Ascending aorta (tissue), 2 donors: Measurements from ENCODE around the gene NEGR1. TPM values are rescaled to one million over a fixed set of nuclear protein-coding genes. Genes with fewer than 3 reads are reported as not detected.

ENCODE experiments used
- DNase-seq, 2 donors: peaks; one replicate each; pipeline ENCODE4 v3.0.0-alpha.2; 2019; ENCODE audit warnings: low spot score in 2 of 2
- H3K27ac ChIP-seq, 2 donors: fragments of 200-600 bp; sonication (generic); one replicate each; pipeline ENCODE4 v1.5.1; 2016 to 2017; ENCODE audit warnings: mild to moderate bottlenecking in 1 of 2
- H3K27me3 ChIP-seq: fragments of 200-600 bp; sonication (generic); one replicate; pipeline ENCODE4 v1.5.1; 2017
- H3K36me3 ChIP-seq, 2 donors: fragments of 200-600 bp; sonication (generic); one replicate each; pipeline ENCODE4 v1.5.1; 2016
- H3K4me1 ChIP-seq, 2 donors: fragments of 200-600 bp; sonication (generic); one replicate each; pipeline ENCODE4 v1.5.1; 2016 to 2017; ENCODE audit warnings: mild to moderate bottlenecking in 1 of 2
- H3K4me3 ChIP-seq, 2 donors: fragments of 200-600 bp; sonication (generic); one replicate each; pipeline ENCODE4 v1.5.1; 2016 to 2017; ENCODE audit warnings: mild to moderate bottlenecking in 1 of 2
- H3K9me3 ChIP-seq, 2 donors: fragments of 200-600 bp; sonication (generic); one replicate each; pipeline ENCODE4 v1.5.1; 2016
- CTCF ChIP-seq, 3 experiments: fragments of 200-600 bp in 2 of 3; fragments of 450-650 bp in 1 of 3; sonication (generic) in 2 of 3; IDR thresholded peaks; one replicate each; pipeline ENCODE4 v1.5.1; 2016 to 2019; ENCODE audit warnings: antibody characterized with exemption in 3 of 3, mild to moderate bottlenecking in 1 of 3, moderate library complexity in 1 of 3
- intact Hi-C: fragments of 100-400 bp; cut with DNase I; formaldehyde crosslinking; loops from one replicate; pipeline ENCODE4 v1.15.1; 2023
- total RNA-seq: library from RNA; depleted of rRNA; stranded (reverse); fragments of >200 nt; gene quantifications from one replicate; pipeline ENCODE4 v1.1.0, GENCODE V29; 2016

NEGR1 gene
- total RNA-seq, 1 donor from 2014 or later: 42.8 TPM

GRCh38 chr1:72184099-72184701, 98.1 kb downstream of the NEGR1 start:
- TF ChIP-seq CTCF (IDR thresholded peaks at IDR 0.05): no peak

GRCh38 chr1:72182859-72183258, 99.5 kb downstream of the NEGR1 start:
- intact Hi-C loops: no loop called here
- Histone ChIP-seq H3K4me3 (no peak overlapping the region), H3K9me3 (no peaks in the 10 kb centered on the region), H3K27me3 (no peaks in the 10 kb centered on the region), H3K27ac (peak overlapping the region; percentile 14 to 68), H3K36me3 (no peaks in the 10 kb centered on the region), H3K4me1 (peaks cover 0 to 14% of the 10 kb centered on the region in 2 donors)
- DNase-seq: no peak
- no peak for TF ChIP-seq CTCF (IDR thresholded peaks at IDR 0.05)

More at GRCh38 chr1:72184099-72184701, 98.1 kb downstream of the NEGR1 start:
- no peaks in the 10 kb centered on the region for H3K36me3 ChIP-seq
- H3K27ac ChIP-seq: peak overlapping the region; percentile 31 to 68
- no peaks in the 10 kb centered on the region for H3K27me3 ChIP-seq
- intact Hi-C loops: loop anchor here (2.0 kb wide), 1 partner anchor 99 kb away; the partner anchor contains the start of gene NEGR1
- H3K4me3 ChIP-seq: no peak overlapping the region
- peaks cover 0 to 14% of the 10 kb centered on the region in 2 donors for H3K4me1 ChIP-seq
- H3K9me3 ChIP-seq: no peaks in the 10 kb centered on the region
- DNase-seq: no peak

GRCh38 chr1:72178266-72178665, 104.1 kb downstream of the NEGR1 start:
- Histone ChIP-seq H3K27ac (no peak overlapping the region), H3K9me3 (no peaks in the 10 kb centered on the region), H3K36me3 (no peaks in the 10 kb centered on the region), H3K27me3 (no peaks in the 10 kb centered on the region), H3K4me1 (peaks cover 0 to 6% of the 10 kb centered on the region in 2 donors), H3K4me3 (no peak overlapping the region)
- no peak for DNase-seq
- no peak for TF ChIP-seq CTCF (IDR thresholded peaks at IDR 0.05)
- intact Hi-C loops: no loop called here

GRCh38 chr1:72177711-72178110, 104.6 kb downstream of the NEGR1 start:
- Histone ChIP-seq H3K4me3 (no peak overlapping the region), H3K36me3 (no peaks in the 10 kb centered on the region), H3K27ac (no peak overlapping the region), H3K4me1 (peaks cover 0 to 4% of the 10 kb centered on the region in 2 donors), H3K9me3 (no peaks in the 10 kb centered on the region), H3K27me3 (no peaks in the 10 kb centered on the region)
- DNase-seq: no peak
- TF ChIP-seq CTCF (IDR thresholded peaks at IDR 0.05): no peak
- intact Hi-C loops: no loop called here

GRCh38 chr1:72170246-72170645, 112.1 kb downstream of the NEGR1 start:
- Histone ChIP-seq H3K27me3 (no peaks in the 10 kb centered on the region), H3K9me3 (no peaks in the 10 kb centered on the region), H3K4me3 (no peak overlapping the region), H3K4me1 (no peaks in the 10 kb centered on the region), H3K27ac (no peak overlapping the region), H3K36me3 (no peaks in the 10 kb centered on the region)
- intact Hi-C loops: no loop called here
- DNase-seq: no peak
- TF ChIP-seq CTCF (IDR thresholded peaks at IDR 0.05): no peak

GRCh38 chr1:72166426-72166825, 115.9 kb downstream of the NEGR1 start:
- intact Hi-C loops: no loop called here
- no peaks in the 10 kb centered on the region for H3K27me3 ChIP-seq
- no peak overlapping the region for H3K27ac ChIP-seq
- no peaks in the 10 kb centered on the region for H3K4me1 ChIP-seq
- H3K4me3 ChIP-seq: no peak overlapping the region
- no peak for TF ChIP-seq CTCF (IDR thresholded peaks at IDR 0.05)
- no peaks in the 10 kb centered on the region for H3K36me3 ChIP-seq
- H3K9me3 ChIP-seq: no peaks in the 10 kb centered on the region
- no peak for DNase-seq
